ENCODE data around the gene AOC3.
"Not testable (repeated sequence)": the region's sequence is repeated elsewhere in the genome, so short reads cannot be mapped to it uniquely, and the experiment has no call there.

The AOC3 gene

DNA sequence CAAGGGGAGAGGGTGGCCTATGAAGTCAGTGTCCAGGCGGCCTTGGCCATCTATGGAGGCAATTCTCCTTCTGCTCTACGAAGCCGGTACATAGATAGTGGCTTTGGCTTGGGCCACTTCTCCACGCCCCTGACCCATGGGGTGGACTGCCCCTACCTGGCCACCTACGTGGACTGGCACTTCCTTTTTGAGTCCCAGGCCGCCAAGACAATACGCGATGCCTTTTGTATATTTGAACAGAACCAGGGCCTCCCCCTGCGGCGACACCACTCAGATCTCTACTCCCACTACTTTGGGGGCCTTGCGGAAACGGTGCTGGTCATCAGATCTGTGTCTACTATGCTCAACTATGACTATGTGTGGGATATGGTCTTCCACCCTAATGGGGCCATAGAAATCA is 17.3 kb downstream of the AOC3 start:
- no peak for DNase-seq

DNA sequence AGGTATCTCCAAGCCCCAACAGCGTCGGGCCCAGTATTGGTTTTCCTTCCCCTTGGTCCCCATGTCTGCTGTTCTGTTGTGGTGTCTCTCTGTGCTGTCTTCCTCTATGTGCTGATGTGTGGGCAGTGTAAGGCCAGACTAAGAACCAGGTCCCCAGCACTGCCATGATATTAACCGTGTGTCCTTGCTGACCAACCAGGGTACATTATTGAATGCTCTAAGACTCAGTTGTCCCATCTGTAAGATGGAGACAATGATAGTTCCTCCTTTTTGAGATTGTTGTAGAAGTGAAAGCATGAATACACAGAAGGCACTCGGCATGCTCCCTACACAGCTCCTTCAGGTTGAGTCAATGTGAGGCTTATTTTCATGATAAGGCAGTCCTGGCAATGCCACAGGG is 20.6 kb downstream of the AOC3 start:
- no peak for DNase-seq

DNA sequence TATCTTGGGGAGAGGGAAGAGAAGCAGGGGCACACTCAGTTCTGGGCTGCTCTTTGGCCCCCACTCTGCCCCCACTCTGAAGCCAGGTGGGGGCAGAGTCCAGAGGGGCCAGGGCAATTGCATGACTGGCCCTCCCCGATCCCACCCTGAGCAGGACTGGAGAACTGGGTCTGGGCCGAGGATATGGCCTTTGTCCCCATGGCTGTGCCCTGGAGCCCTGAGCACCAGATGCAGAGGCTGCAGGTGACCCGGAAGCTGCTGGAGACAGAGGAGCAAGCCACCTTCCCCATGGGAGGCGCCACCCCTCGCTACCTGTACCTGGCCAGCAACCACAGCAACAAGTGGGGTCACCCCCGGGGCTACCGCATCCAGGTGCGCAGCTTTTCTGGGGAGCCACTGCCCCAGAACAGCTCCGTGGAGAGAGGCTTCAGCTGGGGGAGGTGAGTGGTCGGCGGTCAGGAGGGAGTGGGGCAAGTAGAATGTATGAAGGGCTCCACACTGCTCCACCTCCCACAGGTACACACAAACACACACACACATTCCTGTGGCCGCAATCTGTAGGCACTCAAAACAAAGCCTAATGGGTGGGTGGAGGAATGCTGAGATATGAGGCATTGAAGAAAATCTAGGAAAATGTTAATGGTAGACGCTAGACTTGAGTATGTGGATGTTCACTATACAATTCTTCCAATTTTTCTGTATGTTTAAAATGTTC is 21.4 kb downstream of the AOC3 start:
- no peak for DNase-seq

DNA sequence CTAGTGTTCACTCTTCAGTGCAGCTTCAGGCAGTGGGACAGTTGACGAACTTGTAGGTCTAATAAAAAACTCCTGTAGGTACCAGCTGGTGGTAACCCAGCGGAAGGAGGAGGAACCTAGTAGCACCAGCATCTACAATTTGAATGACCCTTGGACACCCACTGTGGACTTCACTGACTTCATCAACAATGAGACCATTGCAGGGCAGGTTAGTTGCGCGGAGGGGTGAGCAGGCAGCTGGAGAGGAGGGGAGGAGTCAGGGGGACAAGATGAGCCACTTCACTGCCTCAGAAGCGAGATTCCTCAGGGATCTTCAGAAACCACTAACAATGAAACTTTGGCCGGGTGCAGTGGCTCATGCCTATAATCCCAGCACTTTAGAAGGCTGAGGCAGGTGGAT is 22.3 kb downstream of the AOC3 start:
- no peak for DNase-seq

DNA sequence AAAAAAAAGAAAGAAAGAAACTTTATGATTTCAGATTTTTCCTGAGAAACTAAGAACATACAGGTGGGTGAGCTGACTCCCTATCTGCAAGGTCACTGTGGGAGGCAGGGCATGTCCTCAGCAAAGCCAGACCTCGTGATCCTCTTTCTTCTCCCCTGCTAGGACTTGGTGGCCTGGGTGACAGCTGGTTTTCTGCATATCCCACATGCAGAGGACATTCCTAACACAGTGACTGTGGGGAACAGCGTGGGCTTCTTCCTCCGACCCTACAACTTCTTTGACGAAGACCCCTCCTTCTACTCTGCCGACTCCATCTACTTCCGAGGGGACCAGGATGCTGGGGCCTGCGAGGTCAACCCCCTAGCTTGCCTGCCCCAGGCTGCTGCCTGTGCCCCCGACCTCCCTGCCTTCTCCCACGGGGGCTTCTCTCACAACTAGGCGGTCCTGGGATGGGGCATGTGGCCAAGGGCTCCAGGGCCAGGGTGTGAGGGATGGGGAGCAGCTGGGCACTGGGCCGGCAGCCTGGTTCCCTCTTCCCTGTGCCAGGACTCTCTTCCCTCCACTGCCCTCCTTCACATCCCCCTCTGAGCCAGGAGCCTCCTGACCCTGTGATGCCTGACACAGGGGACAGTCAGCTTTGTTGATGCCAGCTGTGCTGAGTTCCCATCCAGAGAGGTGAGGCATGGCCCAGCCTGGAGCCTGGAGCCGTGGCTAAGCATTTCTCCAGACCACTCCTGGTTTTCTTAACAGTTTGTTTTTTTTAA is 23.1 kb downstream of the AOC3 start:
- not testable (repeated sequence) for DNase-seq

DNA sequence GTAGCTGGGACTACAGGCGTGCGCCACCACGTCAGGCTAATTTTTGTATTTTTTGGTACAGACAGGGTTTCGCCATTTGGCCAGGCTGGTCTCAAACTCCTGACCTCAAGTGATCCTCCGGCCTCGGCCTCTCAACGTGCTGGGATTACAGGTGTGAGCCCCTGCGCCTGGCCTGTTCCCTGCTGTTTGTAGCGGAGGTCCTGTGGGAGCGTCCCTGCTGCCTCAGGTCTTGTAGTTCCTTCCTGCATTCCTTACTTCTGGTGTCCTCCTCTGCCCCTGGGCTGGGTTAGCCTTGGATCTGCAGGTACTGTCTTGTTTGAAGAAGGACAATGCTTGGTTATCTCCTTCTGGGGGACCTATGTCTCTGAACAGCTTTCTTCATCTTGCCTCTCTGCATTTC is 26.0 kb downstream of the AOC3 start:
- DNase-seq: no peak

DNA sequence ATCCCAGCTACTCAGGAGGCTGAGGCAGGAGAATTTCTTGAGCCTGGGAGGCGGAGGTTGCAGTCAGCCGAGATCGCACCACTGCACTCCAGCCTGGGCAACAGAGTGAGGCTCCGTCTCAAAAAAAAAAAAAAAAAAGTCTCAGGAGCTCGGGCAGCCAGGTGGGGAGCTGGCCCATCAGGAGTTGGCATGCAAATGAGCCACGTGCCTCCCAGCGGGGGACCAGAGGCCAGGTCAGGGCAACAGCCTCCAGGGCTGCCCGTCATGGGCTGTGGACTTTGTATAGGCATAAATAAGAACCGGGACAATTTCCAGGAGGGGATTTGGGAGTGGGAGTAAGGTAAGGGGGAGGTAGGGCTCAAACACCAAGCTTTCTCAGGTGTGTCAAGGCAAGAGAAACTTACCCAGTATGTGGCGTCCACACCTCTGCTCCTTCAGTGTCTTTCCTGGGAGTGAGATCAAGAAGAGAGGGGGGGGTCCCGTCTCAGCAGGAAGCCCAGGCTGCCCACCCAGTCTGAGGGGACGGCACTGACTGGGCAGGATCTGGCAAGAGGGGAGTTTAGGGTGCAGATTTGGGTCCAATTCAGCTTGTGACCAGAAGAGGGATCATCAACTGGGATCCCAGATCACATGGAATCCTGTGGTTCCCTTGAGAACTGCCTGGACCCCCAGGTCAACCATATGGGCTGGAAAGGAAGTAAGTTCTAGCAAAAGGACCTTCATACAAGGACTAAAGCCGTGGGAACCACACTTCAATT is 27.3 kb downstream of the AOC3 start:
- no peak for DNase-seq

DNA sequence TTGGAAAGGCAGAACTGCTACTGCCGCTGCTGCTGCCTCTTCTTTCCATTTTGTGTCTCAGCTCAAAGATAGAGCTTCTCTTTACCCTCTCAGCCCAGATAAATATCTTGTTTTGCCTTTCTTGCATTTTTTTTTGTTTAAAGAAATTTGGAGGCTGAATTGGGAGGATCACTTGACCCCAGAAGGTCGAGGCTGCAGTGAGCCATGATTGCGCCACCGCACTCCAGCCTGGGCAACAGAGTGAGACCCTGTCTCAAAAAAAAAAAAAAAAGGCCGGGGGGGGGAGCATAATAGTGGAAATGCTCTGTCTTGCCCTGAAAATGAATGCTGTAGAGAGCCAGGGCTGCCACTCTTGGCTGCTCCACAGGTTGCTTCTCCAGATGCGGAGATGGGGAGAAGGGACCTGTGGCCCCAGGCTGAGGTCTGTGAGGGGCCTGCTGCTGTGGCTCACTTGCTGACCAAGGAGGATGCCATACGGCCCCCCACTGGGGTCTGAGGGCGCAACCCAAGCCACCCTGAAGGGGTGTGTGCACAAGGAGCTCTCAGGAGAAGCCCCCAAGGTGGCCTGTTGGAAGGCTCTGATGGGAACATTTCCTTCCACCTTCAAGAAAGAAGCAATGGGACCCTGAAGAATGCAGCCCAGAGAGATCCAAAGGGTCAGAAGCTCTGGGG is 28.1 kb downstream of the AOC3 start:
- no peak for DNase-seq

DNA sequence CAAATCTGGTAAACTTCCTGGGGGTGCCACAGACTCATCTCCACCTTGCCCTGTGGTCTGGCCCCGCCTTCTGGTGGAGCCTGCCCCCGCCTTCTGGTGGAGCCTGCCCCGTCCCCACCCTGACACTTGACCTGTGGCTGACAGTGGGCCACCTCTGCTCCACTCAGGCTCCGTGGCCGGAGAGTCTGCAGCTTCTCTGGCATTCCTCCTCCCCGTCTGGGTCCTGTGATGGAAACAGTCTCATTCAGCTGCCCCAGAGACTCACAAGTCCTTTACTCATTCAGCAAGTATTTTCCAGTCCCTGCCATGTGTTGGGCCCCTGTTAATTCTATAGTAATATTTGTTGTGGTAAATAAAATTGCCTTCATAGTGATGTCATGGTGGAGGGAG is 28.6 kb downstream of the AOC3 start:
- DNase-seq: no peak

DNA sequence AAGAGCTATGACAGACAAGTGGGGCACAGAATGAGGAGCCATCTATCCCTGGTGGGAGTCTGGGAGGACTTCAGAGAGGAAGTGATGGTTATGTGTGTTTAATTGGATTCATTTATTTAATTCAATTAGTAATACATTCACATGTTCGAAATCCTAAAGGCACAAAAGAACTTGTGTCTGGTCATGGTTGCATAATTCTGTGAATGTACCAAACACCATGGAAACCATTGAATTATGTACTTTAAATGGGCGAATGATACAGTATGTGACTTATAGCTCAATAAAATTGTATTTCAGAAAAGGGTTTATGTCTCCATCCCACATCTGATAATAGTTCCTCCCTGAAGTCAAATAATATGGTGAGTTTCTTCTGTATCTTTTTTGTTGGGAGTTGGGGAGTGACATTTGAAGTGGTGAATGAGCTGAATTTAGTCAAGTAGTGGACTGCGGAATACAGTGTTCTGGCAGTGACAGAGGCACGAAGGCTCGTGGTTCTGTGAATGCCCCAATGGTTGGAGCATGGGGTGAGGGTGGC is 29.8 kb downstream of the AOC3 start:
- DNase-seq: no peak

DNA sequence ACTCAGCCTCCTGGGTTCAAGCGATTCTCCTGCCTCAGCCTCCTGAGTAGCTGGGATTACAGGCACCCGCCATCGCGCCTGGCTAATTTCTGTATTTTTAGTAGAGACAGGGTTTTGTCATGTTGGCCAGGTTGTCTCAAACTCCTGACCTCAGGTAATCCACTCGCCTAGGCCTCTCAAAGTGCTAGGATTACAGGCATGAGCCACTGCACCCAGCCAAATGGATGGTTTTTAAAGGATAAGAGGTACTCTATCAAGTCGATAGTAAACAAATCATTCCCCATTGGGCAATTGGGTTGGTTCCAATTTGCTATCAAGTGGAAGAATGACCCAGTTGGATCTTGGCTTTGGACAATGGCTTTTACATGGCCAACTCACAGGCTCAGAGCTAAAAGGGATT is 30.7 kb downstream of the AOC3 start:
- DNase-seq: not testable (repeated sequence)

DNA sequence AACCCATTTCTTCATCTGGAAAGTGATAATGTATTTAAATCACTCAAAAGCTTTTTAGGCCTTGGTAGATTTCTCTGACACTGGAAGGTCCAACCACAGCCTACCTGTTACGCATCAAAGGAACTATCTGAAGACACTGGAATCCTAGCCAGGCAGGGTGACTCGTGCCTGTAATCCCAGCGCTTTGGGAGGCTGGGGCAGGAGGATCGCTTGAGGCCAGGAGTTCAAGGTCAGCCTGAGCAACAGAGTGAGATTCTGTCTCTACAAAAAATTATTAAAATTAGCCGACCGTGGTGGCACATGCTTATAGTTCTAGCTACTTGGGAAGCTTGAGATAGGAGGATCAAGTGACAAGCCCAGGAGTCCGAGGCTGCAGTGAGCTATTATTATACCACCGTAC is 31.2 kb downstream of the AOC3 start:
- no peak for DNase-seq

DNA sequence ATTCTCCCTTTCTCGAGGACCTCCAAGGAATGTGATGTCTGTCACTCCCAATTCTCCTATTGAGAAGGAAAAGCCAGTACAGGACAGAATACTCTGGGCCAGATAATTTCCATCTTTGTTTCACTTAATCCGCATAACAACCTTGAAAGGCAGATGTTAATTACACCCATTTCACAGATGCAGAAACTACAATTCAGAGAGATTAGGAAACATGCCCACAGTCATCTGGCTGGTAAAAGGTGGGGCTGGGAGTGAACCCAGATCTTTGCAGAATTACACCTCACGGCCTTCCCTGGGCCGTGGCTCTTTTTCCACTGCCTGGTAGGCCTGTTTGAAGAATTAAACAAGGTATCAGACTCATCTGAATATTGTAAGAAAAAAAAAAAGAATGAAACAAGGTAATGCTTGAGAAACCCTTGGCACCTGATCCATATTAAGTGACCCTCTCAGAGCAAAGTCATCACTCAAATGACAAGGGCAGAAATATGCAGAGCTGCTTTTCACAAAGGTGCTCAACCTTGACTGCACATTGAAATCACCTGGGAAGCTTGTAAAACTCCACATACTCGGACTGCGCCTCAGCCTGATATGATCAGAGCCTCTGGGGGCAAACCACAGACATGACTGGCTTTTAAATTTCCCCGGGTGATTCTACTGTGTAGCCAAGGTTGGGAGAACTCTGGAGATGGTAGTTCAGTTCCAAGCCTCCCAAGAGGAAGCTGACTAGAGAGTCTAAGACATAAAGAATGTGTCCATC is 33.0 kb downstream of the AOC3 start:
- DNase-seq: no peak

DNA sequence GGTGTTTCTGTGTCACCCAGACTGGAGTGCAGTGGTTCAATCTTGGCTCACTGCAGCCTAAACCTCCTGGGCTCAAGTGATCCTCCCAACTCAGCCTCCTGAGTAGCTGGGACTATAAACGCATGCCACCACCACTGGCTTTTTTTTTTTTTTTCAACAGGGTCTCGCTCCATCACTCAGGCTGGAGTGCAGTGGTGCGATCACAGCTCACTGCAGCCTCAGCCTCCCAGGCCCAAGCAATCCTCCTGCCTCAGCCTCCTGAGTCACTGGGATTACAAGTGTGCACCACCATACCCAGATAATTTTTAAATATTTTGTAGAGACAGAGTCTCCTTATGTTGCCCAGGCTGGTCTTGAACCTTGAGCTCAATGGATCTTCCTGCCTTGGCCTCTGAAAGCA is 34.8 kb downstream of the AOC3 start:
- DNase-seq: not testable (repeated sequence)

DNA sequence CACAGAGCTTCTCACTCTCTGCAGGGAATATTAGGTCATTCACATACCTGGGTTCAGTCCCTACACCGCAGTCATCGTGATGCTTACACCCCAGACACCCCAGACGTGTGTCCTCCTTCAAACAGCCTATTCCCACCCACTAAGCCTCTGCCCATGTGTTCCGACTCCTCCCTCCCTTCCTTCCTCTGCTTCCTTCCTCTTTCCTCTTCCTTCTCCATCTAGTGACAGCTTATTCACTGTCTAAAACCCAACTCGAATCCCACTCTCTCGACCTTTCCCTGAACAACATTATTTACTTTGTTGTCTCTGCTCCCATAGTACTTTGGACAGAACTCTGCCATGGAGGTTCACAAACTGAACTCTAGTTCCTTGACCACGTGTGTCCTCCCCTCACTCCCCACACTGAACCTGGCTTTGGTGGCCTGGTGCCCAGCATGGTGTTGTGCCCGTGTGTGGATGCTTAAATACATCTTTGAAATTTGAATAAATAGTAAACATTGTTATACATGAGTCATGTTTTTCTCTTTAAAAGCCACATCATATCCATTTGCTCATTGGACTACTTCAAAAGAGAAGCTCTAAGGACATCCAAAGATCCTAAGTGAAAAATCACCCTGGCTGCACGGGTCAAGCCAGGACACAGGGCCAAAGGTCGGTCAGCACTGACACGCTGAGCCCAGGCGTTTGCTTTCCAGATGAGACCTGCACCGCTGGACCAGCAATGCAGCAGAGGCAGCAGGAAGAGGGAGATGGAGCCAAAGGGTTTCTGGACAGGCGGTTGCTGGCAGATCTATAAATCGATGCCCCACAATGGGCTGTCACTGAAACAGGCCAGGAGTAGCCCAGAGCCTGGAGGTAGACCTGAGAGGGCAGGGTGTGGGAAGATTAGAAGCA is 35.5 kb downstream of the AOC3 start:
- DNase-seq: no peak

DNA sequence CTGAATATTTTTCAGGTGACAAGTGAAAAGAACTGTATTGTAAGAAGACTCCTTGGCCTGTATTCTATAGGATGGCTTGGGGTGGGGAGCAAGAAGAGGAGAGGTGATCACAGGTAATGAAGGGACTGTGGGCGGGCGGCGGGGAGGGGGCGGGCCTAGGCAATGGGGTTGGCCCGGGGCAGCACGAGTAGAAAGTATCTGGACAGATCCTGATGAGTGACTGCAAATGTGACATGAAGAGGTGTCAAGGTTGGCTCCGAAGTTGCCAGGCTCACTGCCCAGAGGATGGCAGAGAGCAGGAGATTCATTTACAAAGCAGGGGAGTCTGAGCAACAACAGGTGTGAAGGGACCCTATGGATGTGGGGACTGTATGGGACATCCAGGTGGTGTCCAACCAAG is 38.8 kb downstream of the AOC3 start:
- DNase-seq: no peak

DNA sequence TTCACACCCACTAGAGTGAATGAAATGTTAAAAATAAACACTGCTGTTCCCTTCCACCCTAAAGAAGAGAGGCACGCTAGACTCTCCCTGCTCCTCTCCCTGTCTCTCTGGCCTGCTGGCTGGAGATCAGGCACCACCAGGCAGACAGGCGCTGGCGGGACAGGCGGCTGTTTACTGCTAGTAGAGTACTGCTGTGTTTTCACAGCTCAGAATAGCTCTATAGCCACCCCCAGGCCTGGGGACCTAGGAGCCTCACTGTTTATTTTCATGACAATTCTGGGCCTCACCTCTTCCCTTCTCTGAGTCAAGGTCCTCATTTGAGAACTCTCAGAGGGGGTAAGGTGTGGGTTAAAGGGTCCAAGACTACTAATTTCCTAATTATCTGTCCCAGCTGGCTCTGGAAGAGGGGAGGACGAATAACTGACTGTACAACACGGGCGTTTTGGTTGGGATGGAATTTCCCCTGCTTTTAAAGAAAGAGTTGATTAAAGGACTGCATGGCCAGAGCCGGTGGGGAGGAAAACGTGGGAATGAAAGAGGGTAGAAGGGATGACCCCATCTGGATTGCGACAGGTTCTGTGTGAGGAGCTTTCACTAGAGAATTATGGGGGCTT is 40.6 kb downstream of the AOC3 start:
- no peak for DNase-seq

DNA sequence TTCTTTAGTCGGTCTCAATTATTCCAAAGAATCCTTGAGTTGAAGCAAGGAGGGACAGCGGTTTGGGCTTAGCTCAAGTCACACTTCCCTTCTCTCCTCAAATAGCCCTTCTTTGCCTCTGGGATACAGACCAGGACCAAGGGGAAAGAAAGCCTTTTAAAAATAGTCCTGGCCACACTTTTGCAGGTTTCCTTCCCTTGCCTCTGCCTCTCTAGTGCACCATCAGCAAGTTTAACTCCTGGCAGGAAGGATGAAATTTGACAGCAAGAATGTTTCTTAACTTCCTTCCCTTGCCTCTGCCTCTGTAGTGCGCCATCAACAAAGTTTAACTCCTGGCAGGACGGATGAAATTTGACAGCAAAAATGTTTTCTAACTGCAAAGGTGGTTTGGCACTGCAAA is 42.4 kb downstream of the AOC3 start:
- no peak for DNase-seq

DNA sequence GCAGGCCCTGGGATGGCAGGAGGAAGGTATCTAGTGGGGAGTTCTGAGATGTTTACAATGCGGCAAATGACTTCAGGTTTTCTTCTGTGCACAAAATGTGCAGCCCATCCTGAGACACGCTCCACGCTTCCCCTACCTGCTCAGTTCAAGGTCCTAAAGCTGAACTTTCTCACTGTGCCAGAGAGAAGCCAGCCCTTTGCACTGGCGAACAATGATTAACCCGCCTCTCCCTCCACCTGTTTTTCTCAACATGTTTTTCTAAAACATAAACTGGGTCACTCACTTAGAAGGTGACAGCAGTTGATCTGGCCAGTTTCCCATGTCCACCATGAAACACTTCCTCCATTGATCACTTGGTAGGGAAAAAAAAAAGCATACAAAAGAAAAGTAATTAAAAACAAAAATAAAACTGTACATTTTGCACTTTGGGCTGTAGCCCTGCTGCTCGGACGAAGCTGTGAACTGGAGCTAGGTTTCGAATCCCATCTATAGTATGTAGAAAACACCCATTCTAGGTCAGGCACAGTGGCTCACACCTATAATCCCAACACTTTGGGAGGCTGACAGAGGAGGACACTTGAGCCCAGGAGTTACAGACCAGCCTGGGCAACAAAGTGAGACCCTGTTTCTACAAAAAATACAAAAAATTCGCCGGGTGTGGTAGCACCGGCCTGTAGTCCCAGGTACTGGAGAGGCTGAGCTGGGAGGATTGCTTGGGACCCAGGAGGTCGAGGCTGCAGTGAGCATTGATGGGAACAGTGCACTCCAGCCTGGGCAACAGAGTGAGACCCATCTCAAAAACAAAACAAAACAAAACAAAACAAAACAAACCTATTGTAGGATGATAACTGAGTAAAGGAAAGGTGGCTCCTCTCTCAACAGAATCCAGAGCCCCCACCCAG is 43.5 kb downstream of the AOC3 start:
- no peak for DNase-seq

DNA sequence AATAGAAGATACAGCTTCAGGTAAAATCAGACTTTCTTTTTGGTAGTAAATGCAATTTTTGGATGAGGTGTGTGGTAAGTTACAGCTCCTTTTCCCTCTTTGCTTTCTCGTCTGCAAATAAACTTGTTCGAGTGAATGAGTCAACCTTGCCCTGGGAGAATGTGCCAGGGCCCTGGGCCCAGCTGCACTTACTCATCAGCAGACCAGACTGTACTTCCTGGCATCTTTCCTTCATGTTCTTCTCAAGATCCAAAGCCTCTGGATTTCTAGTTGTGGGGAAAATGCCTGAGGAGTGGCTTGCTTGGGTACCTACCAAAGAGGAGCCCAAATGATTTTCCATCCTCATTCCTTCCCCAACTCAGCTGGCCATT is 44.2 kb downstream of the AOC3 start:
- no peak for DNase-seq

Data from CD4-positive, alpha-beta T cell treated with Interleukin-6 for 4 hours (primary cell).